Adipocyte (in vitro differentiated cells): ENCODE measurements around the gene TBC1D25.
"Not testable (repeated sequence)": the region's sequence is repeated elsewhere in the genome, so short reads cannot be mapped to it uniquely, and the experiment has no call there.

Experiments used
- DNase-seq: peaks from one replicate; pipeline ENCODE4 v3.0.0-alpha.2; 2015; ENCODE audit warnings: low read depth
- H3K27me3 ChIP-seq: replicated peaks from 2 replicates; pipeline ENCODE4 v1.7.0; 2013; ENCODE audit warnings: mild to moderate bottlenecking, low read length, moderate library complexity; ENCODE audit not compliant: control insufficient read depth, insufficient read depth
- H3K36me3 ChIP-seq: 2 replicates; pipeline ENCODE4 v1.7.0; 2013; ENCODE audit warnings: low read length, mild to moderate bottlenecking, moderate library complexity; ENCODE audit not compliant: control insufficient read depth, insufficient read depth, severe bottlenecking
- H3K4me1 ChIP-seq: 2 replicates; pipeline ENCODE4 v1.7.0; 2013; ENCODE audit warnings: mild to moderate bottlenecking, low read length, moderate library complexity; ENCODE audit not compliant: control insufficient read depth, insufficient read depth
- H3K4me3 ChIP-seq: 2 replicates; pipeline ENCODE4 v1.7.0; 2013; ENCODE audit warnings: mild to moderate bottlenecking, low read length, moderate library complexity
- H3K9ac ChIP-seq: 2 replicates; pipeline ENCODE4 v1.7.0; 2013; ENCODE audit warnings: mild to moderate bottlenecking, low read length, moderate library complexity
- H3K9me3 ChIP-seq: 2 replicates; pipeline ENCODE4 v1.7.0; 2013; ENCODE audit warnings: mild to moderate bottlenecking, low read length, moderate library complexity; ENCODE audit not compliant: control insufficient read depth

The TBC1D25 gene

GRCh38 chrX:48533165-48533564, 6.3 kb upstream of the TBC1D25 start:
- Histone ChIP-seq H3K9me3 (no peaks in the 10 kb centered on the region), H3K9ac (no peak overlapping the region), H3K4me3 (no peak overlapping the region), H3K27me3 (no peaks in the 10 kb centered on the region), H3K36me3 (peaks cover 8% of the 10 kb centered on the region), H3K4me1 (peaks cover 34% of the 10 kb centered on the region)
- no peak for DNase-seq

- no peaks in the 10 kb centered on the region for H3K27me3 ChIP-seq
- H3K36me3 ChIP-seq = peaks cover 6% of the 10 kb centered on the region
- peak overlapping the region; percentile 88 for H3K4me3 ChIP-seq
- peaks cover 16% of the 10 kb centered on the region for H3K4me1 ChIP-seq
- H3K9ac ChIP-seq = no peak overlapping the region
- H3K9me3 ChIP-seq = no peaks in the 10 kb centered on the region
- DNase-seq = no peak
Measured at GRCh38 chrX:48538641-48539344, 721 bp upstream of the TBC1D25 start.

GRCh38 chrX:48540028-48540375, 488 bp downstream of the TBC1D25 start:
- peak; percentile 56 for DNase-seq
- Histone ChIP-seq H3K27me3 (no peaks in the 10 kb centered on the region), H3K4me1 (peaks cover 16% of the 10 kb centered on the region), H3K9me3 (no peaks in the 10 kb centered on the region), H3K36me3 (peaks cover 11% of the 10 kb centered on the region), H3K9ac (peak overlapping the region; percentile 87), H3K4me3 (peak overlapping the region; percentile 88)

- H3K27me3 ChIP-seq = no peaks in the 10 kb centered on the region
- H3K4me1 ChIP-seq = peaks cover 16% of the 10 kb centered on the region
- peak overlapping the region; percentile 87 for H3K9ac ChIP-seq
- H3K9me3 ChIP-seq = no peaks in the 10 kb centered on the region
- peak overlapping the region; percentile 88 for H3K4me3 ChIP-seq
- H3K36me3 ChIP-seq = peaks cover 14% of the 10 kb centered on the region
- DNase-seq = no peak
Measured at GRCh38 chrX:48540480-48540879, 966 bp downstream of the TBC1D25 start.

GRCh38 chrX:48541140-48541814, 1.8 kb downstream of the TBC1D25 start:
- H3K9ac ChIP-seq = no peak overlapping the region
- peaks cover 16% of the 10 kb centered on the region for H3K36me3 ChIP-seq
- no peaks in the 10 kb centered on the region for H3K9me3 ChIP-seq
- DNase-seq = no peak
- H3K4me3 ChIP-seq = peak overlapping the region; percentile 88
- H3K4me1 ChIP-seq = peaks cover 16% of the 10 kb centered on the region
- no peaks in the 10 kb centered on the region for H3K27me3 ChIP-seq

GRCh38 chrX:48548871-48549270, 9.4 kb downstream of the TBC1D25 start:
- DNase-seq = no peak
- Histone ChIP-seq H3K4me3 (no peak overlapping the region), H3K9me3 (no peaks in the 10 kb centered on the region)

GRCh38 chrX:48555731-48556325, 16.3 kb downstream of the TBC1D25 start:
- H3K9me3 ChIP-seq, H3K4me3 ChIP-seq, H3K9ac ChIP-seq, H3K27me3 ChIP-seq, H3K4me1 ChIP-seq, DNase-seq: not testable (repeated sequence)
- H3K36me3 ChIP-seq = peaks cover 15% of the 10 kb centered on the region

More at GRCh38 chrX:48548871-48549270, 9.4 kb downstream of the TBC1D25 start:
- peaks cover 17% of the 10 kb centered on the region for H3K36me3 ChIP-seq
- H3K4me1 ChIP-seq = no peaks in the 10 kb centered on the region
- H3K27me3 ChIP-seq = no peaks in the 10 kb centered on the region
- H3K9ac ChIP-seq = no peak overlapping the region

GRCh38 chrX:48558271-48558670, 18.8 kb downstream of the TBC1D25 start:
- H3K4me1 ChIP-seq = peaks cover 16% of the 10 kb centered on the region
- H3K4me3 ChIP-seq = no peak overlapping the region
- no peaks in the 10 kb centered on the region for H3K27me3 ChIP-seq
- H3K36me3 ChIP-seq = peaks cover 28% of the 10 kb centered on the region
- H3K9ac ChIP-seq = no peak overlapping the region
- peak; percentile 51 for DNase-seq
- H3K9me3 ChIP-seq = no peaks in the 10 kb centered on the region

GRCh38 chrX:48559636-48560035, 20.1 kb downstream of the TBC1D25 start:
- peaks cover 28% of the 10 kb centered on the region for H3K36me3 ChIP-seq
- peaks cover 19% of the 10 kb centered on the region for H3K4me1 ChIP-seq
- H3K27me3 ChIP-seq = no peaks in the 10 kb centered on the region
- no peak overlapping the region for H3K4me3 ChIP-seq
- no peak overlapping the region for H3K9ac ChIP-seq
- H3K9me3 ChIP-seq = no peaks in the 10 kb centered on the region
- DNase-seq = no peak

- no peaks in the 10 kb centered on the region for H3K9me3 ChIP-seq
- no peaks in the 10 kb centered on the region for H3K27me3 ChIP-seq
- no peak overlapping the region for H3K4me3 ChIP-seq
- no peak overlapping the region for H3K9ac ChIP-seq
- DNase-seq = no peak
- peaks cover 28% of the 10 kb centered on the region for H3K36me3 ChIP-seq
- peaks cover 19% of the 10 kb centered on the region for H3K4me1 ChIP-seq
Measured at GRCh38 chrX:48560056-48560455, 20.5 kb downstream of the TBC1D25 start.

- DNase-seq = no peak
- H3K9ac ChIP-seq = no peak overlapping the region
- no peaks in the 10 kb centered on the region for H3K9me3 ChIP-seq
- H3K4me3 ChIP-seq = no peak overlapping the region
- H3K4me1 ChIP-seq = peaks cover 19% of the 10 kb centered on the region
- no peaks in the 10 kb centered on the region for H3K27me3 ChIP-seq
- H3K36me3 ChIP-seq = peaks cover 28% of the 10 kb centered on the region
Measured at GRCh38 chrX:48560681-48561080, 21.2 kb downstream of the TBC1D25 start.
